Epithelial cell of prostate (primary cell): Measurements from ENCODE around the gene LRRIQ1.

Experiments
- DNase-seq: peaks from one replicate; pipeline ENCODE4 v3.0.0-alpha.2; 2011; ENCODE audit warnings: low read depth, low spot score
- H3K27ac ChIP-seq: fragments of 450-650 bp; 2 replicates; pipeline ENCODE4 v1.5.1; 2017; ENCODE audit warnings: mild to moderate bottlenecking

The LRRIQ1 gene

GRCh38 chr12:85277900-85278597 lies 241.9 kb downstream of the LRRIQ1 start:
- no peak for DNase-seq
- no peak overlapping the region for H3K27ac ChIP-seq

GRCh38 chr12:85278598-85279448 lies 242.7 kb downstream of the LRRIQ1 start:
- DNase-seq: no peak

GRCh38 chr12:85279449-85280164 lies 243.5 kb downstream of the LRRIQ1 start:
- no peak overlapping the region for H3K27ac ChIP-seq
- DNase-seq: no peak

More at GRCh38 chr12:85278598-85279448, 242.7 kb downstream of the LRRIQ1 start:
- no peak overlapping the region for H3K27ac ChIP-seq

GRCh38 chr12:85280165-85280983 lies 244.2 kb downstream of the LRRIQ1 start, which contains the start of gene ALX1:
Gene ALX1 (plus strand): TSS chr12:85280220. CDS start chr12:85280262, 42 bp downstream.
- no peak for DNase-seq
- H3K27ac ChIP-seq: no peak within 1 kb of the TSS

- H3K27ac ChIP-seq: no peak overlapping the region
- DNase-seq: no peak
Observed at GRCh38 chr12:85280984-85281630, 245.0 kb downstream of the LRRIQ1 start.

- H3K27ac ChIP-seq: no peak overlapping the region
- no peak for DNase-seq
Observed at GRCh38 chr12:85281636-85282312, 245.6 kb downstream of the LRRIQ1 start.

GRCh38 chr12:85283560-85283959 lies 247.4 kb downstream of the LRRIQ1 start:
- H3K27ac ChIP-seq: no peak overlapping the region
- DNase-seq: no peak
